GM21786 (cell line): ENCODE measurements around the gene COL9A3.

ENCODE experiments used
- ATAC-seq: cut with Tn5 transposase; IDR thresholded peaks from one replicate; pipeline ENCODE4 v1.9.1; 2021; ENCODE audit not compliant: unreplicated experiment

Gene COL9A3

DNA sequence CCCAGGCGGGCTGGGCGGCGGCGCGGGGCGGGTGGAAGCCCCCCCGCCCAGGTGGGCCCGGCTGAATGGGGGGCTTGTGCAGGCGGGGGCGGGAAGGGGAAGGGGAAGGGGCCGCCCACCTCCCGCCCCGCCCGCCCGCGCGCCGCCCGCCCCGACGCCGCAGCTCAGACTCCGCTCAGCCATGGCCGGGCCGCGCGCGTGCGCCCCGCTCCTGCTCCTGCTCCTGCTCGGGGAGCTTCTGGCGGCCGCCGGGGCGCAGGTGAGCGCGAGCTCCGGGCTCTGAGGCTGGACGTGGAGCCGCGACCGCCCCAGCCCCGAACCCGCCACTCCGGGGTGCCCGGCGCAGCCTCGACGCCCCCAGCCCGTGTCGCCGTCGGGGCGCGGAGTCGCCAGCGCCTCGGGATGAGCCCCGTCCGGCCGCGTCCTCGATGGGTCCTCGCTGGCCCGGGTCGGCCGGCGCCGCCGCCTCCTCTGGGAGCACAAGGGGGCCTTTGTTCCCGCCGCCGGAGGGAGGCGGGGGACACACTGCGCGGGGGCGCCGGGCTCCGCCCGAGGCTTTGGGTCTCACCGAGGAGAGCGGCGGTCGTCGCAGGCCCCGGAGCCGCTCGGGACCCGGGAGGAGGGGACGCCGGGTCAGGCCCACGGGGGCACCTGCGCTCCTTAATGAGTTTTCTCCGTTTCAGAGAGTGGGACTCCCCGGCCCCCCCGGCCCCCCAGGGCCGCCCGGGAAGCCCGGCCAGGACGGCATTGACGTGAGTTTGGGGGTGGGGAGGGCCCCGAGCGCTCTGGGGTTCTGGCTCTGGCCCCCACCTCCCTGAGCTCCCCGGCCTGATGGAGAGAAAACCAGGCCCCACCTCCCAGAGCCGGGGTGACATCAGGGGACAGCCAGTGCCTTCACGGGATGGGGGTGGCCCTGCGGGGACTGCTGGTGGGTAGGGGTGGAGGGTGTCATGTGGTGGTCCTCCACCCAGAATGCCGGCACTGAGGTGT is at the start of gene COL9A3:
Gene COL9A3 (plus strand): TSS at position 167 of the 990 bp plus-strand sequence. CDS start 15 bp downstream, at position 182.
- ATAC-seq = no peak

DNA sequence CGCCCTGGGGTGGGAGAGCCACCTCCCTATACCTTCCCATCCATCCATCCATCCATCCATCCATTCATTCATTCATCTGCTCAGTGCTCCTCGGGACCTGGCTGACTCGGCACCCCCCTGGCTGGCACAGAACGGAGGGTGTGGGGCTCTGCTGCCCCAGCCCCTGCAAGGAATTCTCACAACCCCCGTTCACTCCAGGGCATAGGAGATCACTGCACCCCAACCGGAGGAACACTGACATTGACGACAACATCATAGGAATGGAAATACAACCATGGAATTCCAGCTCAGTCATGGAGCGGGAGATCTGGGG is 48.7 kb upstream of the COL9A3 start:
- no peak for ATAC-seq

DNA sequence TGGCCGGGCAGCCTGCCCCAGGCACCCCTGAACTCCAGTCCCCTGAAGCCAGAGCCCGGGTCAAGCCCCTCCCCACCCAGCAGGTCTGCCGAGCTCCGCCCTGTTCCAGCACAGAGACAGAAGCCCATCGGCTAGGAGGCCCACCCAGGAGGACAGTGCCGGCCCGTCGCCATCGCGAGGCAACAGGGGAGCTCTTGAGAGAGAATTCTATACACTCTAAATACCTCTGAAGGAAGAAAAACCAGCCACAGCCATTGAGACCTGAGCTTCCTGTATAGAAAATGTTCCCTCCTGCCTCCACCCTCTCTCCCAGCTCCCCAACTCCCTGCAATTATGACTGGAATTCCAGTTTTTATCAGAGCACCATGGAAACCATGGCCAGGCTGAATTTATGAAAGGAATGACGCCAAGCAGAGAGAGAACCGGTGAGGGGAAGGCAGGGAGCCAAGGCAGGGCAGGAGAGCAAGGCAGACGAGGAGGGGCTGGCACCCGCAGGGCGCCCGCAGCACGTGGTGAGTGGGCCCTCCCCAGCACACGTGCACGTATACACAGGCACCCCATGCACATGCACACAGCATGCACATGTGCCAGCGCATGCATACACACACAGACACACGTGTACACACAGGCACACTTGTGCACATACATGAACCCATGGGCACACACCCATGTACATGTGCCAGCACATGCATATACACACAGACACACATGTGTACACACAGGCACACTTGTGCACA is 48.1 kb upstream of the COL9A3 start:
- no peak for ATAC-seq

DNA sequence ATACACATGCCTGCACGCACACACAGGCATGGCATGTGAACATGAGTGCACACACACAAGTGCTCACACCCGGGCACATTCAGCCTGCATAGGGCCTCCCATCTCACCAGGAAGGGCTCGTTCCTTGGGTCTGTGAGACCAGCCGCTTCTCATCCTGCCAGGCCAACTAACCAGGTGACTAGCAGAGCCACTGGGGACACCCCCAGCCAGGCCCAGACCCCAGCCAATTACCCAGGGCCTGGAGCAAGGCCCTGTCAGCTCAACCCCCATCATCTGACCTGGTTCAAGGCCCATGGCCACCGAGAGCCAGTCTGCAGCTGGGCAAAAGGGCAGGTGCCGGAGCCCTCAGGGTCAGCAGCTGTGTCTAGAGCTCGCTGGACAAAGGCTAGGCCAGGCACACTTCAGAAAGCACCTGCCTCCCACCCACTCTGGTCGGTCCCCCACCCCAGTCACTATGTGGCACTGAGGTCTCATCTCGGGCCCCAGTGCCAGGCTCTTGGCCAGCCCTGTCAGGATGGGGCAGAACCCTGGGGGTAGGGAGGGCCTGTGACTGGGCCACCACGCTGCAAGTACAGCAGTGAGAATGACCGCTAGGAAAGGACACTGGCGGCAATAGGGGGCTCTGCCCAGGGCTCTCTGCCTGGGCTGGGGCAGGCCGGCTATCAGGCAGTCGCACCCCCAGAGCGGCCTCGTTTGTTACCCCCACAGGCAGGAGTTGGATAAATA is 47.3 kb upstream of the COL9A3 start:
- ATAC-seq = no peak

DNA sequence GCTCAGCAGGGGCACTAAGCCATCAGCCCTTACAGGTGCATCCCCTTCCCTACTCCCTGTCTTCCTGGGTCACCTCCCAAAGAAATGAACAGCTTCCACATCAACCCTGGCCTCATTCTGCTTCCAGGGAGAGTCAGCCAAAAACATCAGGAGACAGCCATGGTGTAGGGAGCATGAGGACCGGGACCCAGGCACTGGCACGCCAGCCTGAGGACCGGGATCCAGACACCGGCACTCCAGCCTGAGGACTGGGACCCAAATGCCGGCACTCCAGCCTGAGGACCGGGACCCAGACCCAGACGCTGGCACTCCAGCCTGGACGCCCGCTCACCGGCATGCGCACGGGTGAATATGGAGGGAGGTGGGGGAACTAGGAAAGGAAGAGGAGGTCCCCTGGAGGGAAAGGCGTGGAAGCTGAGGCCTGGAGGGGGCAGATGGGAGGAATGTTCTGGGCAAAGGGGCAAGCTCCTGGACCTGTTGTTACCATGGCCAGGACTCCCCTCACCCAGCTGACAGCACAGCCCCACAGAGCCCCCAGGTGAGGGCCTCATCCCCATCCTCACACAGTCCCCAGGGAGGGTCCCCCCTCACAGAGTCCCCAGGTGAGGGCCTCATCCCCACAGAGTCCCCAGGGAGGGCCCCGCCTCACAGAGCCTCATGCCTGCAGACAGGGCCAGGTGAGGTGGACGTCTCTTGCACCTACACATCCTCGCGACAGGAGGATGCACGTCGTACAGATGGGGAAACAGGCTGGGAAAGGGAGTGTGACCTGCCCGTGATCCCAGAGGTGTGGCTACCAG is 46.5 kb upstream of the COL9A3 start:
- ATAC-seq = no peak

DNA sequence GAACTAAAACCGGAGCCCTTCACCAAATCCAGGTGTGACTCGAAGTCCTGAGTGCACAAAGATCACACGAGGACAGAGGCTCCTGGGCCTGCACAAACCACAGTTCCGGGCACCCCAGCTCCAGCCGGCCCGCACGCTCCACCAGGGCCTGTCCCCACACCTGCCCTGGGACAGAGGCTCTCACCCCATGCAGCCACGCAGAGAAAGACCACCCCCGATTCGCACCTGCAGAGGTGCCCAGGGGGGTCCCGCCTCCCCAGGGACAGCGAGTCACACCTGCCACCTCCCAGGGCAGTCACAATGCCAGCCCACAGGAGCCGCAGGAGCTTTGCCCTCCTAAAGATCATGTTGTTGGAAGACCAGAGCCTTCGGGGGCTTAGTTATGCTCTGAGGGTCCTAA is 45.9 kb upstream of the COL9A3 start:
- ATAC-seq = no peak

DNA sequence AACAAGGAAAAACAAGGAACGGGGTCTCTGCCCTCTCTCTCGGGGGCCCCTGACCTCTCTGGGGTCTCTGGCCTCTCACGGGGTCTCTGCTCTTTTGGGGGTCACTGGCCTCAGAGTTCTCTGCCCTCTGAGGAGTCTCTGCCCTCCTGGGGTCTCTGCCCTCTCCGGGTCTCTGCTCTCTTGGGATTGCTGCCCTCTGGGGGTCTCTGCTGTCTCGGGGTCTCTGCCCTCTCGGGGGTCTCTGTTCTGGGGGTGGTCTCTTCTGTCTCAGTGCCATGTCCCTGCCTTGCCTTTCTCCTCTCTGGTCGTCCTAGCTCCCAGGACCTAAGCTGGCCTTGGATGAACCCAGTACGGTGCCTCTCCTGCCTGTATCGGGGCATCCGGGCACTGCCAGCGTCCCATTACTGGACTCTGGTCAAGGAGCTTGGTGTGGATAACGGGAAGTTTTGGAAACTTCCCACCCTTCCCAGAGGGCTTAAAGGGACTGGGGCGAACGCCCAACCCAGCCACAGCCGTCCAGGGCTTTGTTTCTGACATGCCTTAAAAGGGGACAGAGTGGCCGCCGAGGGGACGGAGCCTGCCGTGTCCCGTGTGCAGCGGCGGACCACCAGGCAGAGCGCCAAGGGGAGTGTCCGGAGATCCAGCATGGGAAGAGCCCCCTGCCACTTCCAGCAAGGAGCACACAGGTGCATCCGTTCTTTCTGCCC is 45.3 kb upstream of the COL9A3 start:
- no peak for ATAC-seq

DNA sequence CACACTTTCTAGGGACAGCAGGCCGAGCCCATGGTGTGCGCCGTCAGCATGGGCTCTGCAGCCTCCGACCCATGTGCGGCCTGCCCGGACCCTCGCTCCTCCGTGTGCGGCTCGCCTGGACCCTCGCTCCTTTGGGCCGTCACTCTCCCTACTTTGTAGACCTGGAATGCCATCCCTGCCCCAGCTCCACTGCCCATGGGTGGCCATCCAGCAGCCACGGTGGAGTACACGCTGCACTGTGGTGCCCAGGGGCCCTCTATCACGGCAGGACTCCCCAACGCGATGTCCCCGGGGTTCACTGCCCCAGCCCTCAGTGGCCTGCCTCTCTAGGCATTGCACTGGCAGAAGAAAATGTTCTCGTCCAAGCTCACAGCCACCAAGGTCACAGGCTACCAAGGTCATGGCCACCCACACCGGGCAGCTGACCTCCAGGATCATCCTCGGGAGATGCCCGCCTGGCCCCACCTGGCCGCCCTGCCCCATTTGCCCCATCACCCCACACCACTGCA is 44.7 kb upstream of the COL9A3 start:
- ATAC-seq = no peak

DNA sequence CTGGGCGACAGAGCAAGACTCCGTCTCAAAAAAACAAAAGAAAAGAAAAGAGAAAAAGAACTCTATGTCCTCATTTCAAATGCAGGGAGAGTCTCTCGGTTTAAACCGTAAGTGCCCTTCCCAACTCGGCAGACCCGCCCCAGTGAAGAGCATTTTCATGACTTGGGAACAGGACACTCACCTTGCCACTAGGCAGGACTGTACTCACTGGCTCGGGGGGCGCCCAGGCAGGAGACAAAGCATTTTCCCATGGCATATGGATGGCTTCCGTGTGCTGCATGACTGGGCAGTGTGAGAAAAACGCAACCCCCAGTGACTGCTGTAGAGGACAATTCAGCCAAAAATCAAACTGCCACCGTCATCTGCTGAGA is 44.2 kb upstream of the COL9A3 start:
- ATAC-seq = no peak

DNA sequence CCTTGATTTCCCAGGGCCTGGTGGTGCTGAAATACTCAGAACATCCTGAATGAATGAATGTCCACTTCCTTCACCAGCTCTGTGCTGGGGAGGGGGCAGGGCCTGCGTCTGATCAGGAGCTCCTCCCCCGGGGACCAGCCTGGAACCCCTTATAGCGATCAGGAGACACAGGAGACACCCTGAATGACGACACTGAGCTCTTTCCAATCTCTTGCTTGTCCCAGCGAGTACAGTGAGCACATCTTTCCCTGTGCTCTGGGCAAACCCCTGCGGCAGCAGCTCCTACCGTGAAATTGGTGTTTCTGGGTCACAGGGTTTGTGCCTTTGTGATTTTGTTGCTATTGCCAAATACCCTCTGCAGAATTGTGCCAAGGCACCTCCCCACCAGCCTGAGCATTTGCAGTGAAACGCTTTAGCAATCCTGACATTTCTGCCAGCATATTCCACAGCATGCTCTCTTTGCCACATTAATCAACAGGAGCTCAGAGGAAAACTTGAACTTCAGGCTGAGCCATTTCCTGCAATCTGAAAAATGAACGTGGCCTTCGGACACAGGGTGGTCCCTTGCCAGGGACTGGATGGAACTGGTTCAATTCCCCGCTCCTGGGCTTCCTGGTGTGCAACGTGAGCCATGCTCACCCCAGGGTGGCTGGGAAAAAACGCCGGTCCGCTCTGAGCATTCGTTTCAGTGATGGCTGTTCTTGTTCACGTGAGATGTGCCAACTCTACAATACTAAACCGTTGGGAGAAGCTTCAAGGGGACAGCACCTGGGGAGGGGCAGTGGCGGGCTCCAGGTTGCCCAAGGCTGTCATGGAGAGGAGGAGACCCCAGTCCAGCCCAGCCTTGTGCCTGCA is 43.6 kb upstream of the COL9A3 start:
- no peak for ATAC-seq

DNA sequence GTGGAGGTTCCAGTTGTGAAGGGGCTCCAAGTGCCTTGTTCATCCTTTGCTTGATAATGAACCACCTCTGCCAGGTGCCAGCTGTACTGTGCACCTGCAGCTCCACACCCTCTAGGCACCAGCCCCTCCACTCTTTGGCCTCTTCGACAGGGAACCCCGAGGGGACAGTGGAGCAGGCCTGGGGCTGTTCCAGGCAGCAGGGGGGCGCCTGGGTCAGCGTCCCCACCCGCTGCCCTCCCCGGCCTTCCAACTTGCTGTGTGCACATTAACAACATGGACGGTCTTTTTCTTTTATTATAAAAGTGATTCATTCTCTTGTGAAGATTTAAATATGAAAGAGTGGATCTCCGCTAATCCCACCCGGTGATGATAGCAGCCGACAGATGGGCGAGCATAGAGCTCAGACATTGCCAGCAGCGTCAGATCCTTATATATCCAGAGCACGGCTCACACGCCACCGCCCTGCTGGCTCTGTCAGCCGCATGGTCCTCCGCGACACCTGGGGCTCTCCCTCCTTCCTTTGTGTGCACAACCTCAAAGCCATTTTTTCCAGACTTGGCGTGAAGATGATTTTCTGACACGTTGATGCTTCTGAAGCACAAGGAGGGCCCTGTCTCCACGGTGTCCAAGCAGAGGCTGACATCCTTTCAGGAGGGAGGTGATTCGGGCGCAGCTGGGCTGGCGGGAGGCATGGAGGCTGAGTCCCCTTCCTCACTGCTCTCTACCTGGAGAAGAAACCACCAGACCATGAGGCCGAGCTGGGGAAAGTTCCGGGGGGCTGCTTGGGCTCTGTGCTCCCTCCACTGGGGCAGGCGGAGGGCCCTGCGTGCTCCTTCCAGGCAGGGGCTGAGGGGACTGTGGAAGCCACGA is 42.8 kb upstream of the COL9A3 start:
- no peak for ATAC-seq

DNA sequence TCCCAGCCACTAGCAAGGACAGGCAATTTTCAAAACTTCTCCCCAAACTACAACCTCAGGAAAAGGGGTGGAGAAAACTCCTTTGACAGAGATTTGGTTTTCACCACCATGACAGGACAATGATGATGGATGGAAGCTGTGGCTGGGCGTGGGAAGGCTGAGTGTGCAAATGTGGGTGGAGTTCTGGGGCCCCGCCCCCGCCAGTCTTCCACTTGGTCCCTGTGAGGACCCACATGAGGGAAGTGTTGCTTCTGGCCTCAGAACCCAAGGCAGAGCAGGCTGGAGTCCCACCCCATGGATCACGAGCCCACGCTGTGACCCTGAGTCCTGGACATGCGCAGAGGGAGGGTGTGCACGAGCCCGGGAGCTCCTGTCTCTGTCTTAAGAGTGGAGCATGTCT is 42.1 kb upstream of the COL9A3 start:
- ATAC-seq = no peak

DNA sequence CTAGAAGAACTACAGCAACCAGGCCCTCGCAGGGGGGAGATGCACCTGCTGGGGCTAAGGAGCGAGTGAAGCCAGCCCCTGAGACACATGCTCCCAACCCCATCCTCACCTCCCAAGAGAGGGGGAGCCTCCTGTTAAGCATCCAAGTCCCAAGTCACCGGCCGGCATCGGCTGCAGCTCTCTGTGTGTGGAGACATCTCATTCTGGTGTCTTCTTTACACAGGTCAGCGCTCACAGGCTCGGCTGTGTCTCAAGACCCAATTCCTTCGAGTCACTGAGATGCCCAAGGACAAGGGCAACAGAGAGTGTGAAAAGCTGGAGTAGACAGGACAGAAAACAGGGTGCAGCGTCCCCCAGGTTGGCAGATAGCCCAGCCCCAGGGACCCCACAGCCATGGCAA is 41.6 kb upstream of the COL9A3 start:
- ATAC-seq = no peak

DNA sequence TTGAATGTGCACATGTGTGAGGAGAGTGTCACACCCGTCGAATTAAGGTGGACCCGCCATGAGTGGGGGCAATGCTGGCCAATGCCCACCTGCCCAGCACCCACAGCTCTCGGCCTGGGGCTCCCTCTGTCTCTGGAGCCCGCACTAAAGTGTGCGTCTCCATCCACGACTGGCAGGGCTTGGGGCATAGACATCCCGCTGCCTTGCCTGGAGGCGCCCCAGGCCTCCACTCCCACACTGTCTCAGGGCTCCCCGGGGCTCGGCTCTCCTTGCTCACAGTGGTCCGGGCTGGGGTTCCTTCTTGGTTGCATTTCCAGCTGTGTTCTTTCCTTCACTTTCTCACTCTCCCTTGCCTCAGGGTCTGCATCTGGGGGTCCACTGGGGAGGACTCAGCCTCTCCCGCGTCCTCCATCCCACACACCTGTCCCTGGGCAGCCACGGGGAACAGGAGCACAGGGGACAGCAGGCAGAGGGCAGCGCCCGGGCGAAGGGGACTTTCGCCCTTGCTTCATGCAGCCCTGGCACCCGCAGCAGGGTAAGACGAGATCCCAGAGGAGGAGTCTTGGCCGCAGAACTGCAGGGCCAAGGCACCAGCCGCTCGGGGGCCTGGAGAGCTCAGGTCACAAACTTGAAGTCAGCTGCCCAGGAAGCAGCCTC is 40.7 kb upstream of the COL9A3 start:
- no peak for ATAC-seq

DNA sequence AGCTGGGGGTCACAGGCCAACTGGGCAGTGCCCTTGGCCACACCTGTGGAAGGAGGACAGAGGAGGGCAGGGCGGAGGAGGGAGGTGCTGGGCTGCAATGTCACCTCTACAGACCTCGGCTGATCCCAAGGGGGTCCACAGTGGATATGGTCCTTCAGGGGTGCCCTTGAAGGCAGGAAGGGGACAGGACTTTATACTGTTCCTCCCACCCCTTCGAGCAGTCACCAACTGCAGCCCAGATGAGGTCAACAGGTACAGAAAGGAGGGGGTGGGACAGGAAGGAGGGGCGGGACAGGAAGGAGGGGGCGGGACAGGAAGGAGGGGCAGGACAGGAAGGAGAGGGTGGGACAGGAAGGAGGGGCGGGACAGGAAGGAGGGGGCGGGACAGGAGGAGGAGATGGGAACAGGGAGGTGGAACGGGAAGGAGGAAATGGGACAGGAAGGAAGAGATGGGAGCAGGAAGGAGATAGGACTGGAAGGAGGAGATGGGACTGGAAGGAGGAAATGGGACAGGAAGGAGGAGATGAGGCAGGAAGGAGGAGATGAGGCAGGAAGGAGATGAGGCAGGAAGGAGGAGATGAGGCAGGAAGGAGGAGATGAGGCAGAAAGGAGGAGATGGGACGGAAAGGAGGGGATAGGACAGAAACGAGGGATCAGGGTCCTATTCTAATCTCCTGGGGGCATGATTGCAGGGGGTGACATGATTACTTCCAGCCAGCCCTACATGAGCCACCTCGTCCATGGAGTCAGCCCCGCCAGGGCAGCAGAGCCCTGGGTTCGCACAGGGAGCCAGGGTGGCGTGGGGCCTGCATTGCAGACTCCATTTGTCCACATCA is 39.9 kb upstream of the COL9A3 start:
- no peak for ATAC-seq

DNA sequence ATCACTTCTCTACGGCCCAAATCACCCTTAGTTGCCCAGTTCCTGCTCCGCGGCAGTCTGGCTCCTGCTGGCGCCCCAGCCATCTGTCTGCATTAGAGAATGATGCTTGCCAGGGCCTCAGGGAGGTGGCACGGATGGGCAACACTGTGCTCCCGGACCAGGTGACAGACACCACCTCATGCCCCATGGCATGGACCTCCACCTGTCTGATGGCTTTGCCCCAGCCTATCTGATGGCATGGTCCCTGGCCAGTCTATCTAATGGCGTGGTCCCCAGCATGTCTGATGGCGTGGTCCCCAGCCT is 39.4 kb upstream of the COL9A3 start:
- ATAC-seq = no peak

DNA sequence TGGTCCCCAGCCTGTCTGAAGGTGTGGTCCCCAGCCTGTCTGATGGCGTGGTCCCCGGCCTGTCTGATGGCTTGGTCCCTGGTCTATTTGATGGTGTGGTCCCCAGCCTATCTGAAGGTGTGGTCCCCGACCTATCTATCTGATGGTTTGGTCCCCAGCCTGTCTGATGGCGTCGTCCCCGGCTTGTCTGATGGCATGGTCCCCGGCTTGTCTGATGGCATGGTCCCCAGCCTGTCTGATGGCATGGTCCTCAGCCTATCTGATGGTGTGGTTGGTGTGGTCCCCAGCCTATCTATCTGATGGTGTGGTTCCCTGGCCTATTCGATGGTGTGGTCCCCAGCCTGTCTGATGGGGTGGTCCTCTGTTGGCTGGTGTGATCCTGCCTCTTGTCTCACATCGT is 38.8 kb upstream of the COL9A3 start:
- no peak for ATAC-seq
